Measurements from ENCODE around the gene HMMR.
"Not testable (repeated sequence)": the region's sequence is repeated elsewhere in the genome, so short reads cannot be mapped to it uniquely, and the experiment has no call there.

The HMMR gene, protein sequence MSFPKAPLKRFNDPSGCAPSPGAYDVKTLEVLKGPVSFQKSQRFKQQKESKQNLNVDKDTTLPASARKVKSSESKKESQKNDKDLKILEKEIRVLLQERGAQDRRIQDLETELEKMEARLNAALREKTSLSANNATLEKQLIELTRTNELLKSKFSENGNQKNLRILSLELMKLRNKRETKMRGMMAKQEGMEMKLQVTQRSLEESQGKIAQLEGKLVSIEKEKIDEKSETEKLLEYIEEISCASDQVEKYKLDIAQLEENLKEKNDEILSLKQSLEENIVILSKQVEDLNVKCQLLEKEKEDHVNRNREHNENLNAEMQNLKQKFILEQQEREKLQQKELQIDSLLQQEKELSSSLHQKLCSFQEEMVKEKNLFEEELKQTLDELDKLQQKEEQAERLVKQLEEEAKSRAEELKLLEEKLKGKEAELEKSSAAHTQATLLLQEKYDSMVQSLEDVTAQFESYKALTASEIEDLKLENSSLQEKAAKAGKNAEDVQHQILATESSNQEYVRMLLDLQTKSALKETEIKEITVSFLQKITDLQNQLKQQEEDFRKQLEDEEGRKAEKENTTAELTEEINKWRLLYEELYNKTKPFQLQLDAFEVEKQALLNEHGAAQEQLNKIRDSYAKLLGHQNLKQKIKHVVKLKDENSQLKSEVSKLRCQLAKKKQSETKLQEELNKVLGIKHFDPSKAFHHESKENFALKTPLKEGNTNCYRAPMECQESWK
- 5.1 to 68.2 (median 22.5) reads per million in 17 experiments for total RNA-seq

DNA sequence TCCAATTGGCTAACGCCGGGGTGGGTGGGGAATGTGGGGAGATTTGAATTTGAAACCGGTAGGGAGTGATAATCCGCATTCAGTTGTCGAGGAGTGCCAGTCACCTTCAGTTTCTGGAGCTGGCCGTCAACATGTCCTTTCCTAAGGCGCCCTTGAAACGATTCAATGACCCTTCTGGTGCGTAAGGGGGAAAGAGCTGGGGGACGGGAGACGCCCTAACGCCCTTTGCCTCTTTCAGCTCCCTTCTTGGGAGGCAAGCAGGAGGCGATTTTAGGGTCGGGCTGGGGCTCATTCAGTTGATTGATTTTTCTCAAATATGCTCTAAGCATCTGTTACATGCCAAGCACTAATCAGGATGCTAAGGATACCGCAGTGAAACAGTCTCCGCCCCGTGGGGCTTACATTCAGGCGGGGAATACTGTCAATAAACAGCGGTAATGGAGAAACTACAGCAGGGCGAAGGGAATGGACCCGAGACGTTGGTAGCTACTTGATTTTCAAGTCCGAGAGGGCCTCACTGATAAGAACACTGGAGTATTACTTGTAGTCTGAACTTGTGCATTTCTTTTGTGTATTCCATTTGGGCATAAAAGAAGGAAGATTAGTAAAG, at the start of gene HMMR:
TSS of gene HMMR (plus strand) at position 71 of the 610 bp plus-strand sequence. CDS start at position 132, 61 bp downstream.
- peak; percentile 13 to 20 (median 18) for DNase-seq

DNA sequence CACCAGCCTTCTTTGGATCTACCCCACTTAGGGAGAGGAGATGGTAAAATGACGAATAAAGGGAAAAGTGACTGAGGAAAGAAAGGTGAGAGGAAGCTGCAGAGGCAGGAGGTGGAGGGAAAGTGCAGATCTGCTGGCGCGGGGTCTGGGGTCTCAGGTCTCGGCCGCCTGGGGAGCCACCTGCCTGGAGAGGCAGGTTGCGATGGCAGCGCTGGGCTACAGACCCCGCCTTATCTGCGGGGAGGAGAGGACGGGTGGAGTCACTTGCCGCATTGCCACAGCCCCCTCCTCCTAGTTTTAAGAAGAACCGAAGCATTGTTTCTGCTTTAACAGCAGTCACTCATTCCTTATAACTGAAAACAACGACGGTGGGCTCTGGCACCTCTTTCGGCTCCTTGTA, 44.8 kb upstream of the HMMR start:
- not testable (repeated sequence) for DNase-seq

DNA sequence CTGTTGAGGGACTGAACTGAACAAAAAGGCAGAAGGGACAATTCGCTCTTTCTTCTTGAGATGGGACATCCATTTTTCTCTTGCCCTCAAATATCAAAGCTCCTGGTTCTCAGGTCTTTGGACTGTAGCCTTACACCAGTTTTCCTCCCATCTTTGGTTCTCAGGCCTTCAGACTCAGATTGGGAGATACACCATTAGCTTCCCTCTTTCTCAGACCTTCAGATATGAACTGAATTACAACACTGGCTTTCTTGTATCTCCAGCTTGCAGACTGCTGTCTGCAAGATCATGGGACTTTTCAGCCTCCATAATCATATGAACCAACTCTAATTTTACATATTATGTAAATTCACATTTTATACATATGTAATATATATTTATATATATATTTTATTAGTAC, 35.6 kb upstream of the HMMR start:
- no peak for DNase-seq

- peak; percentile 20 to 53 (median 40) for DNase-seq
Measured at GRCh38 chr5:163426128-163426527, 34.3 kb upstream of the HMMR start.

DNA sequence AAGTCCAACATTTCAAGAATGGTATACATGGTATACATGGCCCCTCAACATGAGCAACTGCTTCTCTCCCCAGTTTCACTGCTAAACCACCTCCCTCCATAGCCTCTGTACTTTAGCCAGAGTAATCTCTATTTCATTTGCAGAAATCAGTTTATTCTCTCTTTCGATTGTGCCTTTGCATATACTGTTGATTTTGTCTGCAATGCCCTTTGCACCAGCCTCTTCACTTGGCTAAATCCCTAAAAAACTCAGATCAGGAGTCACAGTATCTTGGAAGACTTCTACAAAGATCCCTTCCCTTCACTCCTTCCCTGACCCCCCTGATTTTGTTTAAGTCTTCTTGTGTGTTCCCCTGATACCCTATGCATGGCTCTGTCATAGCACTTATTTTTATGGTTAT, 27.9 kb upstream of the HMMR start:
- DNase-seq: no peak

DNA sequence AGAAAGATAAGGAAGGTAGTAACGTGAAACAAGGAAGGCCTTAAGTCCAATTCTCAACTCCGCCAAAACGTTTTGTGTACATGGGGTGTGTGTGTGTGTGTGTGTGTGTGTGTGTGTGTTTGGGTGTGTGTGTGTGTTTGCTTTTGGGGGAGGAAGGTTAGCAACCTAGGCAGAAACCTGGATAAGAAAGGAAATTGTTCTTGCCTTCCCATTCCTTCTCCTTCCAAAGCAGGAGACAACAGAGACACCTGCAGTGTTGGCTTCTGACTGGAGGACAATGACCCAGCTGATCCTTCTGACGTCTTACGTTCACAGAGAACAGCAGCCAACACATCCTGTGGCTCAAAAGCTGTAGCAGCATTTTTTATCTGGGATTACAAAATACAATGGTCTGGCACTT, 27.2 kb upstream of the HMMR start:
- no peak for DNase-seq

GRCh38 chr5:163434401-163434866, 26.0 kb upstream of the HMMR start:
- DNase-seq: peak in 3 of 4 experiments; percentile 7 to 22 (median 18)

- no peak for DNase-seq
Measured at GRCh38 chr5:163436515-163436914, 23.9 kb upstream of the HMMR start.

GRCh38 chr5:163437011-163437308, 23.5 kb upstream of the HMMR start:
- no peak for DNase-seq

- DNase-seq: peak; percentile 96 to 98 (median 98)
Measured at GRCh38 chr5:163437309-163438182, 22.9 kb upstream of the HMMR start, which contains the start of gene CCNG1. Gene CCNG1 (plus strand): TSS chr5:163437595. CDS start chr5:163439257, 1,662 bp downstream.

DNA sequence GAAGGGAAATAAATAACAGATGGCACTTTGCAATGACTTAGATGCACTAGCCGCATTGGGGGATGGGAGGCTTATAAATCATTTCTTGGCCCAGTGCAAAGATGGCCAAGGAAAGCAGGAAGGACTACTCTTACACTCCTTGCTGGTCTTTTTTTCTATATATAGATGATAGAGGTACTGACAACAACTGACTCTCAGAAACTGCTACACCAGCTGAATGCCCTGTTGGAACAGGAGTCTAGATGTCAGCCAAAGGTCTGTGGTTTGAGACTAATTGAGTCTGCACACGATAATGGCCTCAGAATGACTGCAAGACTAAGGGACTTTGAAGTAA, 21.4 kb upstream of the HMMR start:
- DNase-seq: peak in 2 of 4 experiments; percentile 7 to 9

GRCh38 chr5:163440954-163441353, 19.5 kb upstream of the HMMR start:
- DNase-seq: no peak

DNA sequence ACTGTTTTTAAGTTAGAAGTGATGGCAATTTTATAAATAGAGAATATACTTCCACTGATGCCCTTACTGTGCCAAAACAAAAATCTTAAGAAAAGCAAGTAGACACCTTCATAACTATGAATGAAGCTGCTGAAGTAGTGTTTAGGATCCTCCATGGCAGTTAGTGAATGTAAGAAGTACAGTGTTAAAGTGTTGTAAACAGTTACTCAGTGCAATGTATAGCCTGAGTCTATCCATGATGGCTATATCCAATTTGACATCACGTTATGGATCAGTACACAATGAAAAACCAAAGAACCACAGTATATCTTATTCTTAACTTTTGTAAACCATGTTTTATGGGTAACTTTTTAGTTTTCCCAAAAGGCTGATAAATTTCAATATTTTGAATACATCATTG, 15.9 kb upstream of the HMMR start:
- DNase-seq: no peak

DNA sequence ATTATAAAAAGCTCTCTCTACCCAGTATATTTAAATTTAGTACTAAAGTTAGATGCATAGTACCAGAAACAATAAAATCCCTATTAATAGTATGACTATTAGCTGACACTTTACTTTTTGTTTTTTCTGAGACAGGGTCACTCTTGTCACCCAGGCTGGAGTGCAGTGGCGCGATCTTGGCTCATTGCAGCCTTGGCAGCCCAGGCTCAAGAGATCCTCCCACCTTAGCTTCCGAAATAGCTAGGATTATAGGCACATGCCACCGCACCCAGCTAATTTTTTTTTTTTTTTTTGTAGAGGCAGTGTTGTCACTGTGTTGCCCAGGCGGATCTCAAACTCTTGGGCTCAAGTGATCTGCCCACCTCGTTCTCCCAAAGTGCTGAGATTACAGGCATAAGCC, 15.1 kb upstream of the HMMR start:
- DNase-seq: no peak

- no peak for DNase-seq
Measured at GRCh38 chr5:163447191-163447590, 13.2 kb upstream of the HMMR start.

DNA sequence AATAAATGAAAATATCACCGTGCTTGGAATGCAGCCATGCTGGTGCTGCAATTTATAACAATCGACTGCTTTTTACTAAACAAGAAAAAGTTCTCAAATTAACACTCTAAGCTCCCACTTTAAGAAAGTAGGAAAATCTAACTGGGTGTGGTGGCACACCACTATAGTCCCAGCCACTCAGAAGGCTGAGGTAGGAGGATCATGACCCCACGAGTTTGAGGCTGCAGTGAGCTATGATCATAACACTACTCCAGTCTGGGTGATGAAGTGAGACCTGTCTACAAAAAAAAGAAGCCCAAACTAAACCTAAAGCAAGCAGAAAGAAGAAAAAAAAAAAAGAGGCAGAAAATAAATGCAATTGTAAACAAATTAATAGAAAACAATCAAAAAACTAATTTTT, 12.6 kb upstream of the HMMR start:
- no peak for DNase-seq

DNA sequence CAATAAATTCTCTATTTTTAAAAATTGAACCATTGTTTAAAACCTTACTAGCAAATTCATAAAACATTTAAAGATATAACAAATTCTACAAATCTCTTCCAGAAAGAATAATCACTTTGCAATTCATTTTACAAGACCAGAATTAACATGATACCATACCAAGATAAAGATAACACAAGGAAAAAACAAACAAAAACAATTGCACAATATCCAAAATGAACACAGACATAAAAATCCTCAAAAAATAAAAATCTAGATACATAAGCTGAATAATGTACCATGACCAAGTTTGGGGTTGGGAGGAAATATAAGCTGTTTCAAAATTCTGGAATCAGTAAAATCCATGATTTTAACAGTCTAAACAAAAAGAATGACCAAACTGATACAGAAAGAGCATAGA, 11.9 kb upstream of the HMMR start:
- DNase-seq: no peak

DNA sequence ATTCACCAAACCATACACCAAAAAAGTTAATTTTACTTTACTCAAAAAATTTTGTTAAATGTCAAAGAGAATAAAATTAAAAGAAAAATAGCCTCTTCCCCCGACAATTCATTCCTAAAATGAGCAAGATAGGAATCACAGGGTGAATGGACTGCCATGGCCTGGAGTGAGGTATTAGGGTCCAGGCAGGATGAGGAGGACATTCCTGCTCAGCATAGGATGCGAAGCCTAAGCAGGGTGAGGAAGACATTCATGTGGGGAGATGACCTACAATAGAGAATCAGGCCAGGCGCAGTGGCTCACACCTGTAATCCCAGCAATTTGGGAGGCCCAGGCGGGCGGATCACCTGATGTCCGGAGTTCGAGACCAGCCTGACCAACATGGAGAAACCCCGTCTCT, 8.9 kb upstream of the HMMR start:
- DNase-seq: no peak

GRCh38 chr5:163453705-163454104, 6.7 kb upstream of the HMMR start:
- no peak for DNase-seq

DNA sequence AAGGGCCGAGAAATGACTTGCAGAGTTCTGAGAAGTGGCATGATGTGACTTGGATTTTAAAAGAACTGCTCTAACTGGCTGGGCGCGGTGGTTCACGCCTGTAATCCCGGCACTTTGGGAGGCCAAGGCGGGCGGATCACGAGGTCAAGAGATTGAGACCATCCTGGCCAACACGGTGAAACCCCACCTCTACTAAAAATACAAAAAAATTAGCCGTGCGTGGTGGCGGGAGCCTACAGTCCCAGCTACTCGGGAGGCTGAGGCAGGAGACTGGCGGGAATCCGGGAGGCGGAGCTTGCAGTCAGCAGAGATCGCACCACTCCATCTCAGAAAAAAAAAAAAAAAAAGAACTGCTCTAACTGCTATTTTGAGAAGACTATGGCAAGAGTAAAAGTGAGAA, 5.0 kb upstream of the HMMR start:
- DNase-seq: not testable (repeated sequence)

- no peak for DNase-seq
Measured at GRCh38 chr5:163456029-163456589, 4.3 kb upstream of the HMMR start.

- no peak for DNase-seq
Measured at GRCh38 chr5:163456840-163457239, 3.6 kb upstream of the HMMR start.
